Lower leg skin (tissue), 4 donors: ENCODE measurements around the gene HIRIP3. TPM values are rescaled to one million over a fixed set of nuclear protein-coding genes. Genes with fewer than 3 reads are reported as not detected.

ENCODE experiments used
- DNase-seq, 2 donors: peaks; one replicate each; pipeline ENCODE4 v3.0.0-alpha.2; 2019; ENCODE audit warnings: low spot score in 2 of 2
- H3K4me3 ChIP-seq: fragments of 200-600 bp; sonication (generic); 2 replicates; pipeline ENCODE4 v1.5.1; 2017; ENCODE audit warnings: mild to moderate bottlenecking, low read depth; ENCODE audit not compliant: poor library complexity, severe bottlenecking
- POLR2A ChIP-seq, 2 donors: fragments of 450-650 bp; IDR thresholded peaks; one replicate each; pipeline ENCODE4 v1.6.1; 2016 to 2017; ENCODE audit warnings: antibody characterized with exemption in 2 of 2, mild to moderate bottlenecking in 1 of 2, moderate library complexity in 1 of 2
- WGBS, 2 donors: methylation state at CpG; one replicate each; pipeline ENCODE4 v1.1.5; 2018; 5-methylcytosine and 5-hydroxymethylcytosine counted together
- intact Hi-C: fragments of 100-400 bp; cut with DNase I; formaldehyde crosslinking; loops from one replicate; pipeline ENCODE4 v1.15.0; 2023; ENCODE audit warnings: low total_unique reads
- total RNA-seq, 4 donors: library from RNA; depleted of rRNA; stranded (reverse); fragments of >200 nt; gene quantifications; one replicate each; pipeline ENCODE4 v1.1.0, GENCODE V29; 2016
- TF ChIP-seq, protein P1 (sequence below), 3 donors: fragments of 450-650 bp; IDR thresholded peaks; one replicate each; pipeline ENCODE4 v1.5.1; 2016; ENCODE audit warnings: antibody characterized with exemption in 3 of 3, mild to moderate bottlenecking in 3 of 3, moderate library complexity in 2 of 3

Gene HIRIP3
- total RNA-seq, 4 donors from 2014 or later = 13.7 to 28.9 (median 21.5) TPM

GRCh38 chr16:30002614-30003346 is 7.4 kb upstream of the HIRIP3 start:
- WGBS, 2 donors = 83 to 85% methylated on average over 19 of the region's 19 CpGs
- intact Hi-C loops = no loop called here
- TF ChIP-seq POLR2A (IDR thresholded peaks at IDR 0.05) = no peak
- TF ChIP-seq, protein P1, sequence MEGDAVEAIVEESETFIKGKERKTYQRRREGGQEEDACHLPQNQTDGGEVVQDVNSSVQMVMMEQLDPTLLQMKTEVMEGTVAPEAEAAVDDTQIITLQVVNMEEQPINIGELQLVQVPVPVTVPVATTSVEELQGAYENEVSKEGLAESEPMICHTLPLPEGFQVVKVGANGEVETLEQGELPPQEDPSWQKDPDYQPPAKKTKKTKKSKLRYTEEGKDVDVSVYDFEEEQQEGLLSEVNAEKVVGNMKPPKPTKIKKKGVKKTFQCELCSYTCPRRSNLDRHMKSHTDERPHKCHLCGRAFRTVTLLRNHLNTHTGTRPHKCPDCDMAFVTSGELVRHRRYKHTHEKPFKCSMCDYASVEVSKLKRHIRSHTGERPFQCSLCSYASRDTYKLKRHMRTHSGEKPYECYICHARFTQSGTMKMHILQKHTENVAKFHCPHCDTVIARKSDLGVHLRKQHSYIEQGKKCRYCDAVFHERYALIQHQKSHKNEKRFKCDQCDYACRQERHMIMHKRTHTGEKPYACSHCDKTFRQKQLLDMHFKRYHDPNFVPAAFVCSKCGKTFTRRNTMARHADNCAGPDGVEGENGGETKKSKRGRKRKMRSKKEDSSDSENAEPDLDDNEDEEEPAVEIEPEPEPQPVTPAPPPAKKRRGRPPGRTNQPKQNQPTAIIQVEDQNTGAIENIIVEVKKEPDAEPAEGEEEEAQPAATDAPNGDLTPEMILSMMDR (IDR thresholded peaks at IDR 0.05) = no peak
- DNase-seq = no peak
- no peak overlapping the region for H3K4me3 ChIP-seq

- H3K4me3 ChIP-seq = no peak overlapping the region
- TF ChIP-seq POLR2A (IDR thresholded peaks at IDR 0.05) = no peak
- DNase-seq = no peak
- 78 to 82% methylated on average over 33 of the region's 33 CpGs for WGBS, 2 donors
- intact Hi-C loops = no loop called here
Observed at GRCh38 chr16:30000735-30001631, 5.6 kb upstream of the HIRIP3 start.

DNA sequence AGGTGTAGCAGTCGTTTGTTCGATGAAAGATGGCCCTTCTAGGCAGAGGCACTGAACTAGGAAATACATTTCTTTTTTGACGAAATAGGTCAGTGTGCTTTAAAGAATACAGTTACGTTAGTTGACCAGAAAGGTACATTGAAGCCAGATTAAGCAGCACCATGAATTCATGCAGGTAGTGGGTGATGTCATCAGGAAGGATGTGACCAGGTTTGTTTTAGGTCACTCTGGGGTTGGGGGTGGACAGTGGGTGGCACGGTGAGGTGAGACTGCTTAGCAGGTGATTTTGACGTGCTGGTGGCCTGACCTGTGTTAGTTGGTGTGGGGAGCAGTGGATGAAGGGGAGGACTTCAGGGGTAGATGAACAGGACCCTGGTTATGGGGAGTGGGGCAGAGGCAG is 4.2 kb upstream of the HIRIP3 start:
- DNase-seq = no peak
- H3K4me3 ChIP-seq = no peak overlapping the region
- 85 to 87% methylated on average over 6 of the region's 6 CpGs for WGBS, 2 donors
- intact Hi-C loops = no loop called here
- TF ChIP-seq POLR2A (IDR thresholded peaks at IDR 0.05) = no peak
- TF ChIP-seq, protein P1 (IDR thresholded peaks at IDR 0.05) = no peak

- TF ChIP-seq, protein P1 (IDR thresholded peaks at IDR 0.05) = no peak
- no peak for TF ChIP-seq POLR2A (IDR thresholded peaks at IDR 0.05)
- H3K4me3 ChIP-seq = peak overlapping the region; percentile 74
- intact Hi-C loops = no loop called here
- no peak for DNase-seq
- 21 to 23% methylated on average over 9 of the region's 9 CpGs for WGBS, 2 donors
Observed at GRCh38 chr16:29996766-29997250, 1.4 kb upstream of the HIRIP3 start.

GRCh38 chr16:29995911-29996765 is 721 bp upstream of the HIRIP3 start, which contains the start of gene INO80E:
Gene INO80E (plus strand): TSS chr16:29996241. CDS start chr16:29996311, 70 bp downstream.
- TF ChIP-seq, protein P1 (IDR thresholded peaks at IDR 0.05) = no peak
- no peak for TF ChIP-seq POLR2A (IDR thresholded peaks at IDR 0.05)
- intact Hi-C loops = no loop called here
- whole genome bisulfite sequencing, 2 donors = 0 to 1% methylated on average over 52 to 65 of the region's 65 CpGs
- peak; percentile 97 to 100 for DNase-seq
- H3K4me3 ChIP-seq = peak within 1 kb of the TSS; percentile 74
